ENCODE results near the gene RAB31.

GRCh38 chr18:9824474-9824832 lies 116.4 kb downstream of the RAB31 start:
- no peak for TF ChIP-seq CTCF (IDR thresholded peaks at IDR 0.05)
- TF ChIP-seq POLR2A (IDR thresholded peaks at IDR 0.05) = no peak

Measured in testis (tissue), 2 donors.